Erythroblast (primary cell): ENCODE results near the gene SLC39A2.

Source experiments
- GATA1 ChIP-seq: IDR thresholded peaks from 2 replicates; pipeline ENCODE4 v1.6.1; 2011; ENCODE audit warnings: low read depth, mild to moderate bottlenecking, control low read depth, low read length, moderate library complexity
- POLR2A ChIP-seq: IDR thresholded peaks from 2 replicates; pipeline ENCODE4 v1.6.1; 2011; ENCODE audit warnings: mild to moderate bottlenecking, low read length

DNA sequence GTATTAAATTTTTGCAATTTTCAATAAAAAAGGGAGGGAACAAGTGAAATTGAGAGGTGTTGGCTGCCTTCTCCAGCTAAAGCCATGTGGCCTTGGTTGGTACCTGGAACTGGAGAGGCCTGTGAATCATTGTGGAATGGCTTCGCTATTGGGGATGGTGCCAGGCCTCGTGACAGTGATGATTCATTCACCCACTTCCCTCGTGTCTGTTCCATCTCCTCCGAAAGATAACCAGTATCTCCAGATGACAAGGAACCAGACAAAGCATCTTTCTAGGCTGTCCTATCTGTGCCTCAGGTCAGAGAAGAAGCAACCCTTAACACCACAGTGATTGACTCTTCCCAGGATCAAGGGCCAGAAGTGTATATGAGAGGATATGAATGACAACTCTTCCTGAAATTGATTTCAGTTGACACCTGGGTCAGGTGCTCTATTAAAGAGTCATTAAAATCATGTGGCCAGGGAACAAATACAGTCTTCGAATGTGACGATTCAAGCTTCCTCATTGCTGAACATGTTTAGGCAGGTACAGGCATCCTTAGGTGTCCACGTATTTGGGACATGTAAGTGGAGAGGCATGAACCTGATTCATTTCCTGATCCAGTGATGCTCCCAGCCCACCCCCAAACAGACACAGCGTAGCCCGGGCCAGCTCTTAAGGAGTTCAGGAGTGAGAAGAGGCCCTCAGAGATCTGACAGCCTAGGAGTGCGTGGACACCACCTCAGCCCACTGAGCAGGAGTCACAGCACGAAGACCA lies 42.8 kb downstream of the SLC39A2 start, which contains the start of gene RNASE7:
- TF ChIP-seq GATA1 = no peak
- no peak for TF ChIP-seq POLR2A
